SK-N-SH treated with all-trans-retinoic acid at 6 μM for 48 hours (cell line): Measurements from ENCODE around the gene SMAD6.

Source experiments
- ARNTL ChIP-seq: fragments of 450-650 bp; formaldehyde crosslinking; IDR thresholded peaks from 2 replicates; pipeline ENCODE4 v1.5.0; 2020; ENCODE audit warnings: low read depth, mild to moderate bottlenecking, moderate library complexity, borderline replicate concordance
- BACH2 ChIP-seq: fragments of 250-450 bp; sonication (Bioruptor Pico); IDR thresholded peaks from 2 replicates; pipeline ENCODE4 v1.9.0; 2021; ENCODE audit warnings: mild to moderate bottlenecking, borderline replicate concordance
- CSRNP3 ChIP-seq: fragments of 250-450 bp; sonication (Bioruptor Pico); IDR thresholded peaks from 2 replicates; pipeline ENCODE4 v1.5.1; 2021; ENCODE audit warnings: mild to moderate bottlenecking, moderate library complexity
- ESRRG ChIP-seq: fragments of 250-450 bp; sonication (Bioruptor Pico); IDR thresholded peaks from 2 replicates; pipeline ENCODE4 v1.6.1; 2021; ENCODE audit warnings: mild to moderate bottlenecking
- PATZ1 ChIP-seq: fragments of 250-450 bp; sonication (Bioruptor Pico); IDR thresholded peaks from 2 replicates; pipeline ENCODE4 v1.8.0; 2020; ENCODE audit warnings: mild to moderate bottlenecking, moderate library complexity, borderline replicate concordance
- TCF4 ChIP-seq: fragments of 250-450 bp; sonication (Bioruptor Pico); IDR thresholded peaks from 2 replicates; pipeline ENCODE4 v1.8.0; 2021; ENCODE audit warnings: mild to moderate bottlenecking, moderate library complexity, borderline replicate concordance
- ZFP3 ChIP-seq: fragments of 250-450 bp; sonication (Bioruptor Pico); IDR thresholded peaks from 2 replicates; pipeline ENCODE4 v1.5.0; 2020; ENCODE audit warnings: mild to moderate bottlenecking, moderate library complexity
- ZFP30 ChIP-seq: fragments of 450-650 bp; formaldehyde crosslinking; IDR thresholded peaks from 2 replicates; pipeline ENCODE4 v1.5.0; 2022; ENCODE audit warnings: mild to moderate bottlenecking, moderate library complexity
- ZNF565 ChIP-seq: fragments of 450-650 bp; formaldehyde crosslinking; conservative IDR thresholded peaks from 2 replicates; pipeline ENCODE4 v1.5.0; 2020; ENCODE audit warnings: low read depth, mild to moderate bottlenecking, moderate library complexity

GRCh38 chr15:66757030-66757429 lies 55.0 kb downstream of the SMAD6 start:
- no peak for TF ChIP-seq ZFP3 (CRISPR knock-in tag)
- no peak for TF ChIP-seq TCF4 (CRISPR knock-in tag)
- TF ChIP-seq ESRRG (CRISPR knock-in tag) = no peak
- TF ChIP-seq BACH2 (CRISPR knock-in tag) = no peak
- TF ChIP-seq ARNTL (CRISPR knock-in tag) = no peak
- no peak for TF ChIP-seq CSRNP3
- no peak for TF ChIP-seq PATZ1
- no peak for TF ChIP-seq ZFP30 (CRISPR knock-in tag)
- TF ChIP-seq ZNF565 (CRISPR knock-in tag) = no peak
